H1 (cell line): Measurements from ENCODE around the gene LIPA. TPM values are rescaled to one million over a fixed set of nuclear protein-coding genes. Genes with fewer than 3 reads are reported as not detected.

Experiments used
- CTCF ChIA-PET: fragments of 300-600 bp; sonication (Branson Sonifier 250); formaldehyde crosslinking; loops from one replicate; lab custom pipeline; 2021; ENCODE audit not compliant: partially characterized antibody; lab: Charles Lee
- POLR2A ChIA-PET: fragments of 300-600 bp; sonication (Branson Sonifier 250); formaldehyde crosslinking; loops from one replicate; lab custom pipeline; 2021; ENCODE audit warnings: inconsistent platforms; ENCODE audit not compliant: partially characterized antibody; lab: Charles Lee
- DNase-seq, 2 experiments: peaks; one replicate each; pipeline versions ENCODE4 v3.0.0 to v3.0.0-alpha.2; 2010 to 2022; ENCODE audit warnings: low spot score in 2 of 2, low read depth in 1 of 2, mixed read lengths in 1 of 2
- FAIRE-seq: peaks from 2 replicates; lab custom pipeline; 2011; peaks lifted over from hg19 to GRCh38; lab: Jason Lieb, UNC
- H2AFZ ChIP-seq: 2 replicates; pipeline ENCODE4 v1.8.1; 2012; ENCODE audit warnings: low read length, inconsistent platforms
- H2AK5ac ChIP-seq: 2 replicates; pipeline ENCODE4 v1.6.1; 2013; ENCODE audit warnings: low read depth, low read length
- H2BK120ac ChIP-seq: replicated peaks from 2 replicates; pipeline ENCODE3; 2013; ENCODE audit warnings: low read depth, low read length, inconsistent platforms
- H2BK12ac ChIP-seq: 2 replicates; pipeline ENCODE4 v1.6.1; 2013; ENCODE audit warnings: low read depth, low read length
- H2BK15ac ChIP-seq: 2 replicates; pipeline ENCODE4 v1.6.1; 2013; ENCODE audit warnings: low read length
- H2BK20ac ChIP-seq: 2 replicates; pipeline ENCODE4 v1.6.1; 2013; ENCODE audit warnings: low read length
- H2BK5ac ChIP-seq: 2 replicates; pipeline ENCODE4 v1.6.1; 2013; ENCODE audit warnings: low read depth, low read length
- H3K14ac ChIP-seq: 2 replicates; pipeline ENCODE4 v1.6.1; 2013; ENCODE audit warnings: inconsistent platforms; ENCODE audit not compliant: insufficient read length
- H3K18ac ChIP-seq: 2 replicates; pipeline ENCODE4 v1.6.1; 2013; ENCODE audit warnings: low read length; ENCODE audit errors: extremely low read depth
- H3K23ac ChIP-seq: 2 replicates; pipeline ENCODE4 v1.6.1; 2013; ENCODE audit warnings: inconsistent platforms; ENCODE audit not compliant: insufficient read length
- H3K23me2 ChIP-seq: 2 replicates; pipeline ENCODE4 v1.6.1; 2013; ENCODE audit warnings: low read depth, low read length
- H3K27ac ChIP-seq: 2 replicates; pipeline ENCODE4 v1.6.1; 2011; ENCODE audit warnings: low read depth, low read length, inconsistent platforms
- H3K27me3 ChIP-seq, 4 experiments: replicated peaks in 1 of 4; 1 replicate in 1 of 4; 2 replicates in 3 of 4; pipeline versions ENCODE4 v1.6.1 to v1.8.1; 2011 to 2013; ENCODE audit warnings: low read length in 3 of 4, mild to moderate bottlenecking in 3 of 4, inconsistent platforms in 2 of 4, mixed read lengths in 2 of 4, moderate library complexity in 1 of 4; ENCODE audit not compliant: control insufficient read depth in 3 of 4, insufficient read depth in 3 of 4; ENCODE audit errors: extremely low read depth in 1 of 4
- H3K36me3 ChIP-seq, 4 experiments: 2 replicates each; pipeline versions ENCODE4 v1.6.1 to v1.8.1; 2011 to 2013; ENCODE audit warnings: mild to moderate bottlenecking in 4 of 4, low read length in 3 of 4, moderate library complexity in 2 of 4, control low read depth in 1 of 4, inconsistent platforms in 1 of 4; ENCODE audit not compliant: insufficient read depth in 4 of 4, control insufficient read depth in 2 of 4
- H3K4ac ChIP-seq: replicated peaks from 2 replicates; pipeline ENCODE3; 2013; ENCODE audit warnings: low read length, low read depth, mixed read lengths, inconsistent platforms; ENCODE audit not compliant: insufficient read length
- H3K4me1 ChIP-seq, 4 experiments: replicated peaks in 1 of 4; 1 replicate in 1 of 4; 2 replicates in 3 of 4; pipeline versions ENCODE4 v1.6.1 to v1.8.1; 2011 to 2013; ENCODE audit warnings: low read length in 3 of 4, inconsistent platforms in 2 of 4, mixed read lengths in 1 of 4; ENCODE audit not compliant: insufficient read depth in 4 of 4, control insufficient read depth in 3 of 4
- H3K4me2 ChIP-seq, 2 experiments: 2 replicates each; pipeline versions ENCODE4 v1.6.1 to v1.8.1; 2011 to 2013; ENCODE audit warnings: low read depth in 2 of 2, low read length in 2 of 2, control low read depth in 1 of 2, inconsistent platforms in 1 of 2, mild to moderate bottlenecking in 1 of 2; ENCODE audit not compliant: insufficient read depth in 1 of 2
- H3K4me3 ChIP-seq, 4 experiments: fragments of 200-600, 300-600 bp in 1 of 4; sonication (generic), shearing (Covaris generic), sonication (Bioruptor Twin) in 1 of 4; 2 replicates each; pipeline versions ENCODE4 v1.5.1 to v1.8.1; 2011 to 2016; ENCODE audit warnings: low read length in 4 of 4, low read depth in 3 of 4, control low read depth in 2 of 4, inconsistent platforms in 2 of 4, mild to moderate bottlenecking in 2 of 4, mixed read lengths in 1 of 4, moderate library complexity in 1 of 4; ENCODE audit not compliant: insufficient read depth in 2 of 4; ENCODE audit errors: extremely low read depth in 1 of 4
- H3K56ac ChIP-seq: replicated peaks from 2 replicates; pipeline ENCODE3; 2013; ENCODE audit warnings: low read depth, mild to moderate bottlenecking, mixed read lengths, low read length, inconsistent platforms; ENCODE audit not compliant: insufficient read length
- H3K79me1 ChIP-seq: 2 replicates; pipeline ENCODE4 v1.6.1; 2013; ENCODE audit warnings: low read depth, low read length, control low read depth
- H3K79me2 ChIP-seq, 2 experiments: 2 replicates each; pipeline versions ENCODE4 v1.6.1 to v1.8.1; 2012 to 2013; ENCODE audit warnings: low read length in 2 of 2, mild to moderate bottlenecking in 2 of 2, inconsistent platforms in 1 of 2; ENCODE audit not compliant: insufficient read depth in 2 of 2, control insufficient read depth in 1 of 2
- H3K9ac ChIP-seq, 4 experiments: replicated peaks in 1 of 4; 1 replicate in 1 of 4; 2 replicates in 3 of 4; pipeline versions ENCODE4 v1.6.1 to v1.8.1; 2011 to 2013; ENCODE audit warnings: low read depth in 3 of 4, low read length in 3 of 4, control low read depth in 2 of 4, mild to moderate bottlenecking in 2 of 4, moderate library complexity in 2 of 4, inconsistent platforms in 1 of 4; ENCODE audit errors: extremely low read depth in 1 of 4
- H3K9me3 ChIP-seq, 2 experiments: 2 replicates each; pipeline versions ENCODE4 v1.6.1 to v1.8.1; 2012 to 2013; ENCODE audit warnings: mild to moderate bottlenecking in 2 of 2, moderate library complexity in 2 of 2, control low read depth in 1 of 2, inconsistent platforms in 1 of 2, low read depth in 1 of 2, low read length in 1 of 2, mixed read lengths in 1 of 2; ENCODE audit not compliant: insufficient read depth in 2 of 2
- H4K20me1 ChIP-seq, 2 experiments: replicated peaks in 1 of 2; 2 replicates each; pipeline versions ENCODE3 to v1.8.1; 2011 to 2013; ENCODE audit warnings: inconsistent platforms in 2 of 2, low read length in 2 of 2, mild to moderate bottlenecking in 1 of 2; ENCODE audit not compliant: insufficient read depth in 2 of 2, control insufficient read depth in 1 of 2
- H4K5ac ChIP-seq: 2 replicates; pipeline ENCODE4 v1.6.1; 2013; ENCODE audit warnings: low read length, low read depth, mixed read lengths, inconsistent platforms; ENCODE audit not compliant: insufficient read length
- H4K8ac ChIP-seq: 2 replicates; pipeline ENCODE4 v1.8.0; 2013; ENCODE audit warnings: mild to moderate bottlenecking, moderate library complexity, low read length, inconsistent platforms; ENCODE audit not compliant: insufficient read depth; ENCODE audit errors: extremely low read depth
- H4K91ac ChIP-seq: replicated peaks from 2 replicates; pipeline ENCODE3; 2013; ENCODE audit warnings: low read length, mixed read lengths, inconsistent platforms; ENCODE audit not compliant: insufficient read length
- CBX5 ChIP-seq: fragments of 300-800, 300-1000 bp; sonication (generic); IDR thresholded peaks from 2 replicates; pipeline ENCODE4 v1.7.1; 2016; ENCODE audit warnings: antibody characterized with exemption, low read length, low read depth
- JUN ChIP-seq: IDR thresholded peaks from 2 replicates; pipeline ENCODE4 v1.6.1; 2011; ENCODE audit warnings: low read depth, mild to moderate bottlenecking, improper control_type of control experiment, low read length
- SP2 ChIP-seq: IDR thresholded peaks from 2 replicates; pipeline ENCODE4 v1.6.1; 2012; ENCODE audit warnings: mild to moderate bottlenecking, low read length, inconsistent platforms
- TEAD4 ChIP-seq: IDR thresholded peaks from 2 replicates; pipeline ENCODE4 v1.6.1; 2012; ENCODE audit warnings: low read depth, low read length, inconsistent platforms, mixed read lengths
- ZNF274 ChIP-seq: IDR thresholded peaks from 2 replicates; pipeline ENCODE4 v1.7.0; 2012; ENCODE audit warnings: low read length, borderline replicate concordance; ENCODE audit errors: extremely low read depth
- WGBS, 2 experiments: shearing (Covaris generic) in 1 of 2; methylation state at CpG; one replicate each; pipeline versions ENCODE4 v1.1.6 to v1.1.7; 2013 to 2015; ENCODE audit warnings: low lambda C conversion rate in 2 of 2, mixed read lengths in 2 of 2, inconsistent platforms in 1 of 2, low coverage in 1 of 2, missing lambda C conversion rate in 1 of 2; ENCODE audit not compliant: insufficient replicate concordance in 2 of 2, insufficient coverage in 1 of 2, insufficient read length in 1 of 2; ENCODE audit errors: extremely low coverage in 1 of 2, missing lambda C conversion rate in 1 of 2; 5-methylcytosine and 5-hydroxymethylcytosine counted together
- polyA plus RNA-seq, 7 experiments: library from polyadenylated mRNA; depleted of rRNA in 3 of 7; stranded (reverse) in 5 of 7; unstranded in 2 of 7; fragments of >200 nt in 5 of 7; fragments of 200-250 nt in 2 of 7; gene quantifications; 1 replicate in 5 of 7; 2 replicates in 1 of 7; 4 replicates in 1 of 7; pipeline versions ENCODE4 v1.2.1 to v1.2.3, GENCODE V29; 2011 to 2013; ENCODE audit warnings: missing spikeins in 2 of 7, mixed read lengths in 2 of 7
- total RNA-seq: library from RNA; stranded (reverse); fragmentation: NEBNext Ultra II Directional; extraction: Animal tissue kit (Norgen Biotek cat#: 25700); gene quantifications from 2 replicates; pipeline ENCODE4 v1.2.1, GENCODE V29; 2021
- TF ChIP-seq, protein P1 (sequence below): IDR thresholded peaks from 2 replicates; pipeline ENCODE4 v1.6.1; 2011; ENCODE audit warnings: low read depth, mild to moderate bottlenecking, low read length; ENCODE audit not compliant: insufficient read depth

Gene LIPA
- total and polyA plus RNA-seq, 2 of the 8 experiments (the other 6 are each of a cell fraction or from before 2014, with no cell fraction given): 18.1 to 32.4 TPM

DNA sequence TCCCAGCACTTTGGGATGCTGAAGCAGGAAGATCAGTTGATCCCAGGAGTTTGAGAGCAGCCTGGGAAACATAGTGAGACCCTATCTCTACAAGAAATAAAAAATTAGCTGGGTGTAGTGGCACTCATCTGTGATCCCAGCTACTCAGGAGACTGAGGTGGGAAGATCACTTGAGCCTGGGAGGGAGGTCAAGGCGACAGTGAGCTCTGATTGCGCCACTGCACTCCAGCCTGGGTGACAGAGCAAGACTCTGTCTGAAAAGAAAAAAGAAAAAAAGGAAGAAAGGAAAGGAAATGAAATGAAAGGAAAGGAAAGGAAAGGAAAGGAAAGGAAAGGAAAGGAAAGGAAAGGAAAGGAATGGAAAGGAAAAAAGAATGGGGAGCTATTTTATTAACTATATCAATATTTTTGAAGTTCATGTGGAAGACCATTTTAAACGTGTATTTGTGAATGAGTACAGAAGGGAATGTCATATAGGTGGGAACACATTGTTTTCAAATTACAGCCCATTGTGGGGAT is 43.2 kb upstream of the LIPA start:
- Histone ChIP-seq H3K27ac (no peak overlapping the region), H2BK15ac (no peak overlapping the region), H4K8ac (no peak overlapping the region), H3K4me1 (no peaks in the 10 kb centered on the region), H3K9me3 (no peaks in the 10 kb centered on the region), H3K4me3 (no peak overlapping the region), H3K56ac (no peak overlapping the region), H3K23me2 (peaks cover 3% of the 10 kb centered on the region; the same call in 1 of the 2 replicates), H3K4me2 (no peak overlapping the region), H4K5ac (no peak overlapping the region), H3K14ac (no peak overlapping the region), H3K4ac (no peak overlapping the region), H2BK5ac (no peak overlapping the region), H3K27me3 (no peaks in the 10 kb centered on the region), H2AFZ (no peak overlapping the region), H3K36me3 (no peaks in the 10 kb centered on the region), H4K91ac (no peak overlapping the region), H4K20me1 (no peaks in the 10 kb centered on the region), H3K79me2 (no peaks in the 10 kb centered on the region), H3K79me1 (no peaks in the 10 kb centered on the region), H3K23ac (no peak overlapping the region), H2BK12ac (no peak overlapping the region), H2AK5ac (no peak overlapping the region), H3K9ac (no peak overlapping the region), H2BK120ac (no peak overlapping the region), H3K18ac (no peak overlapping the region), H2BK20ac (no peak overlapping the region)
- 86% methylated on average over 3 of the region's 3 CpGs; no CpG with 5 or more reads in 1 of the 2 experiments for WGBS, 2 experiments
- POLR2A ChIA-PET: no interaction called here
- DNase-seq: no peak
- no peak for FAIRE-seq
- CTCF ChIA-PET: interaction anchor here (0.7 to 3.9 kb wide), 5 partner anchors 9 to 299 kb away, joined by 3 to 29 read pairs (median 5); no protein-coding TSS in a partner anchor
- TF ChIP-seq TEAD4 (no peak), ZNF274 (no peak), JUN (no peak), SP2 (no peak), CBX5 (no peak)
- TF ChIP-seq, protein P1, sequence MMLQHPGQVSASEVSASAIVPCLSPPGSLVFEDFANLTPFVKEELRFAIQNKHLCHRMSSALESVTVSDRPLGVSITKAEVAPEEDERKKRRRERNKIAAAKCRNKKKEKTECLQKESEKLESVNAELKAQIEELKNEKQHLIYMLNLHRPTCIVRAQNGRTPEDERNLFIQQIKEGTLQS: no peak
